Skeletal muscle satellite cell (primary cell): ENCODE data around the gene GNAQ.
A peak's percentile ranks its signal among the peaks of the same experiment; 100 is the strongest.

Experiments used
- H3K27me3 ChIP-seq: 2 replicates; pipeline ENCODE4 v1.7.0; 2013; ENCODE audit warnings: low read length; ENCODE audit not compliant: control insufficient read depth, insufficient read depth
- H3K36me3 ChIP-seq: 2 replicates; pipeline ENCODE4 v1.7.0; 2013; ENCODE audit warnings: mild to moderate bottlenecking, control low read depth, low read length; ENCODE audit not compliant: insufficient read depth
- H3K4me1 ChIP-seq: 2 replicates; pipeline ENCODE4 v1.7.0; 2013; ENCODE audit warnings: low read length; ENCODE audit not compliant: control insufficient read depth, insufficient read depth
- H3K4me2 ChIP-seq: 2 replicates; pipeline ENCODE4 v1.7.0; 2013; ENCODE audit warnings: mild to moderate bottlenecking, low read length
- H3K4me3 ChIP-seq: 2 replicates; pipeline ENCODE4 v1.7.0; 2013; ENCODE audit warnings: low read length
- H3K9ac ChIP-seq: 2 replicates; pipeline ENCODE4 v1.7.0; 2013; ENCODE audit warnings: mild to moderate bottlenecking, low read depth, low read length, moderate library complexity
- H3K9me3 ChIP-seq: replicated peaks from 2 replicates; pipeline ENCODE4 v1.7.0; 2013; ENCODE audit warnings: mild to moderate bottlenecking, control low read depth, low read length

The GNAQ gene

DNA sequence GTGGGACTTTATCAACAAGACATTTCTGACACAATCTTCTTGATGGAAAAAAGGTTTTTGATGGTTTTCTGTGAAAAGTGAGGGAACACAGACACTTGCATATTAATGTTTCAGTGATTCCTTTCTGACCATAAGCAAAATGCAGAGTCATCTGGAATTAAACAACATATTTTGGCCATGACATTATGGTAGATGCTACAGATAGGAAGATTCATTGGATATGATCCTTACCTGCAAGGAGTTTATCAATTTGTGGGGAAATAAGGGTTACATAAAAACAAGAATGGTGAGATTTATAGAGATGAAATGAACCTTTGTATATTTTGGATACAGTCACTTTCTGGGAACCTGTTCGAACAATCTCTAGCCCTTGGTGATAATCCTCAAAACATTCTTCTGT lies 228.2 kb downstream of the GNAQ start:
- Histone ChIP-seq H3K27me3 (no peaks in the 10 kb centered on the region), H3K4me1 (peaks cover 19% of the 10 kb centered on the region), H3K36me3 (no peaks in the 10 kb centered on the region), H3K4me2 (no peak overlapping the region), H3K4me3 (no peak overlapping the region), H3K9me3 (no peaks in the 10 kb centered on the region), H3K9ac (no peak overlapping the region)

- no peaks in the 10 kb centered on the region for H3K36me3 ChIP-seq
- no peaks in the 10 kb centered on the region for H3K9me3 ChIP-seq
- peaks cover 20% of the 10 kb centered on the region for H3K4me1 ChIP-seq
- no peak overlapping the region for H3K9ac ChIP-seq
- no peak overlapping the region for H3K4me3 ChIP-seq
- H3K4me2 ChIP-seq, result no peak overlapping the region
- H3K27me3 ChIP-seq, result no peaks in the 10 kb centered on the region
Observed at GRCh38 chr9:77802515-77803293, 228.9 kb downstream of the GNAQ start.

- no peak overlapping the region for H3K4me3 ChIP-seq
- no peak overlapping the region for H3K4me2 ChIP-seq
- no peaks in the 10 kb centered on the region for H3K27me3 ChIP-seq
- H3K9ac ChIP-seq, result no peak overlapping the region
- H3K36me3 ChIP-seq, result no peaks in the 10 kb centered on the region
- H3K9me3 ChIP-seq, result no peaks in the 10 kb centered on the region
- peaks cover 16% of the 10 kb centered on the region for H3K4me1 ChIP-seq
Observed at GRCh38 chr9:77802064-77802463, 229.5 kb downstream of the GNAQ start.

GRCh38 chr9:77800924-77801551 lies 230.6 kb downstream of the GNAQ start:
- no peak overlapping the region for H3K4me2 ChIP-seq
- no peaks in the 10 kb centered on the region for H3K36me3 ChIP-seq
- H3K4me3 ChIP-seq, result no peak overlapping the region
- H3K9ac ChIP-seq, result no peak overlapping the region
- H3K9me3 ChIP-seq, result no peaks in the 10 kb centered on the region
- peaks cover 7% of the 10 kb centered on the region for H3K4me1 ChIP-seq
- no peaks in the 10 kb centered on the region for H3K27me3 ChIP-seq

GRCh38 chr9:77798140-77798539 lies 233.5 kb downstream of the GNAQ start:
- peaks cover 20% of the 10 kb centered on the region for H3K4me1 ChIP-seq

DNA sequence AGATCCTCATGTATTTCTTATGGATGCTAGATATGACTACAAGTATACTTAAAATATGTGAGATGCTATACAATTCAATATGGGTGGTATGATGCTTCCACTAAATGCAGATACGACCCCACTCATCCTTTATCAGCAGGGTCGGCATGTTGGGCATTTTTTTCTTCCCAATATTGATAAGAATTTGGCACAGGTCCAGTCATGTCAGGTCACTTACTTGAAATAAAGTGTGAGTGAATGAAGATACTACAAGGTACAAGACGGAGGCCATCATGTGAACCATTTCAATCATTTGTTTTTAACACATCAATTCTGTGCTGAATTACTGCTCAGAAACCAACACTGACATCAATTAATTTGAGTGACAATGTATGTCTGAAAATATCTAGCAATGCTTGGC lies 236.6 kb downstream of the GNAQ start:
- Histone ChIP-seq H3K9me3 (no peaks in the 10 kb centered on the region), H3K27me3 (no peaks in the 10 kb centered on the region), H3K4me2 (no peak overlapping the region), H3K9ac (no peak overlapping the region), H3K4me1 (peaks cover 20% of the 10 kb centered on the region), H3K36me3 (peaks cover 13% of the 10 kb centered on the region), H3K4me3 (no peak overlapping the region)

More at GRCh38 chr9:77798140-77798539, 233.5 kb downstream of the GNAQ start:
- no peak overlapping the region for H3K4me3 ChIP-seq
- no peaks in the 10 kb centered on the region for H3K27me3 ChIP-seq
- H3K9ac ChIP-seq, result no peak overlapping the region
- H3K36me3 ChIP-seq, result peaks cover 6% of the 10 kb centered on the region
- no peak overlapping the region for H3K4me2 ChIP-seq
- no peaks in the 10 kb centered on the region for H3K9me3 ChIP-seq

GRCh38 chr9:77793849-77794248 lies 237.8 kb downstream of the GNAQ start:
- H3K9me3 ChIP-seq, result no peaks in the 10 kb centered on the region
- H3K4me1 ChIP-seq, result peaks cover 20% of the 10 kb centered on the region
- H3K36me3 ChIP-seq, result peaks cover 13% of the 10 kb centered on the region

GRCh38 chr9:77789891-77790290 lies 241.7 kb downstream of the GNAQ start:
- Histone ChIP-seq H3K4me3 (no peak overlapping the region), H3K27me3 (no peaks in the 10 kb centered on the region), H3K4me1 (peaks cover 13% of the 10 kb centered on the region), H3K4me2 (no peak overlapping the region), H3K9ac (no peak overlapping the region), H3K9me3 (no peaks in the 10 kb centered on the region), H3K36me3 (peaks cover 10% of the 10 kb centered on the region)

More at GRCh38 chr9:77793849-77794248, 237.8 kb downstream of the GNAQ start:
- Histone ChIP-seq H3K27me3 (no peaks in the 10 kb centered on the region), H3K9ac (no peak overlapping the region), H3K4me3 (no peak overlapping the region), H3K4me2 (peak overlapping the region; percentile 51)

- Histone ChIP-seq H3K9me3 (no peaks in the 10 kb centered on the region), H3K4me1 (no peaks in the 10 kb centered on the region)
Observed at GRCh38 chr9:77785341-77785740, 246.3 kb downstream of the GNAQ start.

GRCh38 chr9:77783518-77783917 lies 248.1 kb downstream of the GNAQ start:
- H3K9me3 ChIP-seq, result no peaks in the 10 kb centered on the region
- no peaks in the 10 kb centered on the region for H3K27me3 ChIP-seq
- H3K36me3 ChIP-seq, result peaks cover 3% of the 10 kb centered on the region
- no peaks in the 10 kb centered on the region for H3K4me1 ChIP-seq
- no peak overlapping the region for H3K4me3 ChIP-seq
- no peak overlapping the region for H3K4me2 ChIP-seq
- H3K9ac ChIP-seq, result no peak overlapping the region

More at GRCh38 chr9:77785341-77785740, 246.3 kb downstream of the GNAQ start:
- peaks cover 3% of the 10 kb centered on the region for H3K36me3 ChIP-seq
- H3K4me3 ChIP-seq, result no peak overlapping the region
- H3K4me2 ChIP-seq, result no peak overlapping the region
- no peak overlapping the region for H3K9ac ChIP-seq
- no peaks in the 10 kb centered on the region for H3K27me3 ChIP-seq

DNA sequence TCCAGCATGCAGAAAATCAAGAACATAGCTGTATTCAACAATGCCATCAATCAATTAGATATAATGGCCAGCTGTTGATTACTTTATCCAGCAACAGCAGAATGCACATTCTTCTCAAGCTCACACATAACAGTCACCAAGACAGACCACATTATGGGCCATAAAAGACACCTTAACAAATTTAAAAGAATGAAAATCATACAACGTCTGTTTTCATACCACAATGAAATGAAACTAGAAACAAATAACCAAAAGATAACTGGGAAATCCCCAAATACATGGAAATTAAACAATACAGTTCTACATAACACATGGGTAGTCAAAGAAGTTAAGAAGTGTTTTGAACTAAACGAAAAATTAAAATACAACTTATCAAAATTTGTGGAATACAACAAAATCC lies 252.6 kb downstream of the GNAQ start:
- Histone ChIP-seq H3K36me3 (peaks cover 3% of the 10 kb centered on the region), H3K4me1 (no peaks in the 10 kb centered on the region), H3K9me3 (no peaks in the 10 kb centered on the region), H3K27me3 (no peaks in the 10 kb centered on the region), H3K4me3 (no peak overlapping the region), H3K9ac (no peak overlapping the region), H3K4me2 (no peak overlapping the region)

DNA sequence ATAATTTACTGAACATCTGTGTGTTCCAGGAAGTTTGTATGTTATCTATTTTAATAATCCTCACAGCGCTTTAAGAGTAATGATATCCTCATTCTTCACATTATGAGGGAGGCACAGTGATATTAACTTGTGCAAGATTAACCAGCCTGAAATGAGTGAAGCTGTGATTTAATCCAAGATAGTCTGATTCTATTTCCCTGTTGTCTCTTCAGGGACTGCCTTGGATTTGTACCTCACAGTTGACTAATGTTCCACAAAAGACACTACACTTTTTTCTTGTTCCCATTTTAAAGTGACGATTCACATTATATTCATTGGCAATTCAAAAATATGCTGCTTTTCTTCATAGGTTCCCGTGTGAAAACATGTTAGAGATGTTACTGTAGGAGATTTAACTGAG lies 258.2 kb downstream of the GNAQ start:
- Histone ChIP-seq H3K36me3 (peaks cover 14% of the 10 kb centered on the region), H3K9ac (no peak overlapping the region), H3K4me3 (no peak overlapping the region), H3K4me1 (no peaks in the 10 kb centered on the region), H3K4me2 (no peak overlapping the region), H3K27me3 (no peaks in the 10 kb centered on the region), H3K9me3 (no peaks in the 10 kb centered on the region)
